Large intestine (tissue), 3 donors: ENCODE results near the gene GALE. TPM values are rescaled to one million over a fixed set of nuclear protein-coding genes. Genes with fewer than 3 reads are reported as not detected.
A peak's percentile ranks its signal among the peaks of the same experiment; 100 is the strongest.
"Not testable (repeated sequence)": the region's sequence is repeated elsewhere in the genome, so short reads cannot be mapped to it uniquely, and the experiment has no call there.

ENCODE experiments used
- DNase-seq, 2 donors: peaks; one replicate each; pipeline versions ENCODE4 v3.0.0 to v3.0.0-alpha.2; 2013
- H3K27ac ChIP-seq: one replicate; pipeline ENCODE4 v1.5.1; 2013; ENCODE audit warnings: low read length
- H3K27me3 ChIP-seq: 2 replicates; pipeline ENCODE4 v1.6.1; 2013; ENCODE audit warnings: low read length; ENCODE audit not compliant: control insufficient read depth, insufficient read depth
- H3K36me3 ChIP-seq: 2 replicates; pipeline ENCODE4 v1.6.1; 2013; ENCODE audit warnings: low read length; ENCODE audit not compliant: control insufficient read depth, insufficient read depth
- H3K4me1 ChIP-seq: one replicate; pipeline ENCODE4 v1.6.1; 2013; ENCODE audit warnings: low read length; ENCODE audit not compliant: control insufficient read depth, insufficient read depth
- H3K4me3 ChIP-seq: one replicate; pipeline ENCODE4 v1.5.1; 2013; ENCODE audit warnings: low read length
- H3K9me3 ChIP-seq: one replicate; pipeline ENCODE4 v1.6.1; 2013; ENCODE audit warnings: mild to moderate bottlenecking, low read depth, low read length, moderate library complexity; ENCODE audit not compliant: control insufficient read depth
- whole genome bisulfite sequencing: methylation state at CpG from one replicate; pipeline ENCODE4 v1.1.5; 2013; ENCODE audit warnings: low lambda C conversion rate; ENCODE audit not compliant: insufficient coverage; 5-methylcytosine and 5-hydroxymethylcytosine counted together
- polyA plus RNA-seq: library from polyadenylated mRNA; unstranded; fragments of 120-200 nt; gene quantifications from one replicate; pipeline ENCODE4 v1.2.1, GENCODE V29; 2013

Gene GALE
- polyA plus RNA-seq, 1 donor: 118 TPM

GRCh38 chr1:23801338-23801748, 789 bp upstream of the GALE start:
- Histone ChIP-seq H3K9me3 (no peaks in the 10 kb centered on the region), H3K27me3 (no peaks in the 10 kb centered on the region), H3K4me3 (peak overlapping the region; percentile 89), H3K4me1 (peaks cover 48% of the 10 kb centered on the region), H3K27ac (peak overlapping the region; percentile 100), H3K36me3 (peaks cover 54% of the 10 kb centered on the region)
- no CpG with 5 or more reads among the region's 19 CpGs for WGBS
- DNase-seq: peak; percentile 45 to 70

- Histone ChIP-seq H3K4me1 (peaks cover 48% of the 10 kb centered on the region), H3K27ac (peak overlapping the region; percentile 100), H3K9me3 (no peaks in the 10 kb centered on the region), H3K27me3 (no peaks in the 10 kb centered on the region), H3K36me3 (peaks cover 56% of the 10 kb centered on the region), H3K4me3 (peak overlapping the region; percentile 98)
- WGBS: no CpG with 5 or more reads among the region's 48 CpGs
- DNase-seq: peak; percentile 94 to 97
Measured at GRCh38 chr1:23799570-23800399, 769 bp downstream of the GALE start.

GRCh38 chr1:23799255-23799569, 1.3 kb downstream of the GALE start:
- peak overlapping the region; percentile 100 for H3K27ac ChIP-seq
- no peak for DNase-seq
- H3K4me3 ChIP-seq: peak overlapping the region; percentile 98
- 83% methylated on average over 1 of the region's 7 CpGs for WGBS
- no peaks in the 10 kb centered on the region for H3K9me3 ChIP-seq
- H3K36me3 ChIP-seq: peaks cover 58% of the 10 kb centered on the region
- H3K4me1 ChIP-seq: peaks cover 54% of the 10 kb centered on the region
- H3K27me3 ChIP-seq: no peaks in the 10 kb centered on the region

- peaks cover 58% of the 10 kb centered on the region for H3K36me3 ChIP-seq
Measured at GRCh38 chr1:23798662-23799142, 1.9 kb downstream of the GALE start.

GRCh38 chr1:23797478-23798448, 2.8 kb downstream of the GALE start:
- no peak for DNase-seq
- Histone ChIP-seq H3K27me3 (no peaks in the 10 kb centered on the region), H3K4me1 (peaks cover 66% of the 10 kb centered on the region), H3K4me3 (no peak overlapping the region), H3K27ac (peak overlapping the region; percentile 100), H3K9me3 (no peaks in the 10 kb centered on the region), H3K36me3 (peaks cover 63% of the 10 kb centered on the region)
- 80% methylated on average over 1 of the region's 20 CpGs for WGBS

More at GRCh38 chr1:23798662-23799142, 1.9 kb downstream of the GALE start:
- no peak for DNase-seq
- H3K4me3 ChIP-seq: peak overlapping the region; percentile 98
- H3K27ac ChIP-seq: peak overlapping the region; percentile 100
- no peaks in the 10 kb centered on the region for H3K9me3 ChIP-seq
- WGBS: no CpG with 5 or more reads among the region's 12 CpGs
- peaks cover 57% of the 10 kb centered on the region for H3K4me1 ChIP-seq
- no peaks in the 10 kb centered on the region for H3K27me3 ChIP-seq

- peaks cover 56% of the 10 kb centered on the region for H3K36me3 ChIP-seq
- H3K27me3 ChIP-seq: no peaks in the 10 kb centered on the region
- WGBS: no CpG with 5 or more reads among the region's 17 CpGs
- H3K4me3 ChIP-seq: no peak overlapping the region
- H3K9me3 ChIP-seq: no peaks in the 10 kb centered on the region
- H3K27ac ChIP-seq: no peak overlapping the region
- DNase-seq: no peak
- peaks cover 68% of the 10 kb centered on the region for H3K4me1 ChIP-seq
Measured at GRCh38 chr1:23796466-23797271, 3.9 kb downstream of the GALE start.

- Histone ChIP-seq H3K27ac (no peak overlapping the region), H3K27me3 (no peaks in the 10 kb centered on the region), H3K4me1 (peaks cover 64% of the 10 kb centered on the region), H3K4me3 (no peak overlapping the region), H3K9me3 (no peaks in the 10 kb centered on the region), H3K36me3 (peaks cover 56% of the 10 kb centered on the region)
- DNase-seq: no peak
- WGBS: no CpG with 5 or more reads among the region's 16 CpGs
Measured at GRCh38 chr1:23795676-23796465, 4.7 kb downstream of the GALE start.

- peaks cover 56% of the 10 kb centered on the region for H3K36me3 ChIP-seq
- WGBS: no CpG with 5 or more reads among the region's 9 CpGs
- H3K9me3 ChIP-seq: not testable (repeated sequence)
Measured at GRCh38 chr1:23794732-23795182, 5.8 kb downstream of the GALE start.

More at GRCh38 chr1:23794732-23795182, 5.8 kb downstream of the GALE start:
- H3K4me3 ChIP-seq, H3K27me3 ChIP-seq, H3K27ac ChIP-seq, DNase-seq: not testable (repeated sequence)
- peaks cover 67% of the 10 kb centered on the region for H3K4me1 ChIP-seq
